GM10847 (cell line): ENCODE results near the gene EXD3.

Experiments
- POLR2A ChIP-seq: IDR thresholded peaks from 2 replicates; pipeline ENCODE4 v1.6.1; 2011; ENCODE audit not compliant: insufficient read length; ENCODE audit errors: extremely low read depth

Gene EXD3

DNA sequence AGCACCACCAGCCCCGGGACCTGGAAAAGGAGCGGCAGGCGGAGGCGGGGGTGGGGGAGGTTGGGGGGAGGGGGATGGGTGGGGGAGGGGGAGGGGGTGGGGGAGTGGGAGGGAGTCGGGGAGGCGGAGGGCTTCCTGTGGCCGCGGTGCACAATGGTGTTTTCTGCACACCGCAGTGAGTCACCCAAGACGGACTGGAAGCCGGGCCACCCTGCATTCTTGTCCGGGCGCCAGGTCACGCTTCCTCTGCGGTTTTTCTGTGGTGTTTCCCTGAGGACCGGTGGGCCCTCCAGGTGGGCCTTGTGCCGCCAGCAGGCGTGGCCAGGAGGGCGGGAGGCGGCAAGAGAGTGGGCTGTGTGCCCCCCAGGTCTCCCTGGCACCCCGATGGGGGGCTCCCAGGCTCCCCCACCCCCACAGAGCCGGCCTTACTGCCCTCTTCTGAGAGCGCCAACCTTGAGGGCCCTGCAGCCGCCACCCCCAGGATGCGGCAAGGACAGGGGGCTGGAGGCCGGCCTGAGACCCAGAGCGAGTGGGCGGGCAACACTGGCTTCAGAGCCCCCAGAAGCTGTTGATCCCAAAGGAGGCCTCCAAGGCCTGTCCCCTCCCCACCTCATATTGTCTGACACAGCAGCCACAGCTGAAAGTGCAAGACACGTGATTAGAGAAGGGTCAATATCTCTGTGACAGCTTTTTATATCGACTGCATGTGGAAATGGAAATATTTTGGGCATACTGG lies 11.1 kb downstream of the EXD3 start:
- no peak for TF ChIP-seq POLR2A

DNA sequence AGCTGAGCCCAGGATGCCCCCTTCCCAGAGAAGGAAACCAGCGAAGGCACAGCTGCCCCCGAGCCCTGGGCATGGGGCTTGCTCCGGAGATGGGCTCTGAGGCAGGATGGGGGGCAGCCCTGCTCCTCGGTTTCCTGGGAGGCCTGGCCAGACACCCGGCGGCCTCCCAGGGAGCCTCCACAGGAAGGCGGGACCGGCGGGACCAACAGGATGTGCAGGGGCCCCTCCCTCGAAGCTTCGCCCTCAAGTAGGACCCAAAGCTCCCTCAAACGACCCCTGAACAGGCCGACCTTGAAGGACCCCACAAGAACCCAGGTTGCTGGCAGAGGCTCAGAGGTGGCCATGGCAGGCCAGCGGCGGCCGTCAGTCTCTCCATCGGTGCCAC lies 11.7 kb downstream of the EXD3 start:
- TF ChIP-seq POLR2A, result no peak

DNA sequence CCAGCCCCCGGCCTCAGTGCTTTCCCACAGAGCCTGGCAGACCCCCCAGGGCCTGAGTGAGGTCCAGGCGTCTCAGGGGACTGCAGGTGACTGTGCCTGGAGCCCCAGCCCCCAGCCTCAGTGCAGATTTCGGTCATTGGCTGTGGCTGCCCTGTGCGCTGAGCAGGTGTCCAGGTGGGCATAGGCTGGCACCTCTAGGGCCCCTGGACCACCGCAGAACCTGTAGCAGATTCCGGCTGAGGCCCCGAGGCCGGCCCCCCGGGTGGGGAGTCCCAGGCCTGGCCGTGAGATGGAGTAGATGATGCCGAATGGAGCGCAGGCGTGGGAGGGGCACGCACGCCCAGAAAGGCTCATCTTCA lies 12.1 kb downstream of the EXD3 start:
- TF ChIP-seq POLR2A, result no peak

DNA sequence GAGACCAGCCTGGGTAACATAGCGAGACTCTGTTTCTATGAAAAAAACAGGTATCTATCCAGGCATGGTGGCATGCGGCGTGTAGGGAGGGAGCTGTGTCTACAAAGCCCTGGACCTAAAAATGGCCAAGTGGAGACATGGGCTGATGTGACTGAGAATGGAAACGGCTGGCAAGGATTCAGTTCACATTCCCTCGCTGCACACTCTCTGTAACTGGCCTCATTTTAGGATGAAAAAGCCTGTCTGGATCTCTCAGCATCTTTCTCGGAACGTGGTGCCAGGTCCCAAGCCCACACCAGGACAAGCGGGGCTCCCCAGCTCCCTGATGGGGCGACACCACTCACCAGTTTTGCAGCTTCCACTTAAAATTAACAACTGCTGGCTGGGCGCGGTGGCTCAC lies 13.4 kb downstream of the EXD3 start:
- TF ChIP-seq POLR2A, result no peak

DNA sequence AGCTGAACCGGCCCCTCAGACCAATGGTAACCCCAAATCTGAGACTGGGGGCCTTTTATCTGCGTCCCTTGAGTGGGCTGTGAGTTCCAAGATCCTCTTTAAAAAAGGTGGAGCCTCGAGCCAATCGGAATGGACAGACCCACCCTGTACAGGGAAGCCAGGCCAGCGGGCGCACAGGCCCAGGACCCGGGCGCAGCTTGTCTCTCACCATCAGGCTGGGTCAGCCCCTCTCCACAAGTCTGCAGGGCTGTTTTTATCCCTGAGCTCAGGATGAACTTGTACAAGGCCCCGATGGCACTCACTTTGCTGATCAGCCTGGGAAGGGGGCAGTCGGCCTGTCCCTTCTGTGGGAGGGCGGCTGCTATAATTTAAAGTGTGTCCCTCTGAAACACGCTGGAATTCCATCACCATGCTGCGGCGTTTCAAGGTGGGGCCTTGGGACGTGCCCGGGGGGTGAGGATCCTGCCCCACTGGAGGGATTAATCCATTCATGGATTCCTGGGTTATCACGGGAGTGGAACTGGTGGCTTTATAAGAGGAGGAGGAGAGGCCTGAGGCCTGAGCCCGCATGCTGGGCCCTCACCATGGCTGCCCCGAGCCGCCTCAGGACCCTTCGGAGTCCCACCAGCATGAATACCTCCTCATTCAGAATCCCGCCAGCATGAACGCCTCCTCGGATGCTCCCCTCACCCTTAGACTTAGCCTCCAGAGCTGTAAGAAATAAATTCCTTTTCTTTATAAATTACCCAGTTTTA lies 14.1 kb downstream of the EXD3 start:
- TF ChIP-seq POLR2A, result no peak

DNA sequence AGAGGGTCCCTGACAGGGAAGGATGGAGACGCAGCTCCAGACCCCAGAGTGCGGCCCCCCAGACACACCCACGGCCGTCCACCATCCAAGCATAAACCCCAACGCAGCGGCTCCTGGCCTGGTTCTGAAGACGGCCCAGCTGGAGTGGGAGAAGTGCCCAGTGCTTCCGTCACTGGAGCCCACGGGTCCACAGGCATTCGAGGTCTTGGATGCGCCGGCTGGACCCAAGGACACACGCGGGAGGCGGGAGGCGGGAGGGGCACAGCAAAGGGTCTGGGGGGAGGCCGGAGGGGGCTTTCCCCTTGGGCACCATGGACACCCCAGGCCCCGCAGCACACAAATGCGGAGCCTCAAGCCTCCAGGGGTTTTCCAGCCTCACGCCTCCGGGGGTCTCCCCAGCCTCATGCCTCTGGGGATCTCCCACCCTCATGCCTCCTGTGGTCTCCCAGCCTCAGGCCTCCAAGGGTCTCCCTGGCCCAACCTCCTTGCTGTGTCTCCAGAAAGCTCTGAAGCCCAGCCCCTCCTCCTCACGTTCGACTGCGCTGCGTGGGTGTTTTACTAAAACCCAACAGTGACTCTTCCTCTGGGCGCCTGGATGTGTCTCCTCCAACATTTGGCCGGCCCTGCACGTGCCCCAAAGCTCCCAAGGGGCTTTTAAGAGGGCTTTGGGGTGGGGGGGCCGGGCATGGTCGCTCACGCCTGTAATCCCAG lies 15.2 kb downstream of the EXD3 start:
- no peak for TF ChIP-seq POLR2A

DNA sequence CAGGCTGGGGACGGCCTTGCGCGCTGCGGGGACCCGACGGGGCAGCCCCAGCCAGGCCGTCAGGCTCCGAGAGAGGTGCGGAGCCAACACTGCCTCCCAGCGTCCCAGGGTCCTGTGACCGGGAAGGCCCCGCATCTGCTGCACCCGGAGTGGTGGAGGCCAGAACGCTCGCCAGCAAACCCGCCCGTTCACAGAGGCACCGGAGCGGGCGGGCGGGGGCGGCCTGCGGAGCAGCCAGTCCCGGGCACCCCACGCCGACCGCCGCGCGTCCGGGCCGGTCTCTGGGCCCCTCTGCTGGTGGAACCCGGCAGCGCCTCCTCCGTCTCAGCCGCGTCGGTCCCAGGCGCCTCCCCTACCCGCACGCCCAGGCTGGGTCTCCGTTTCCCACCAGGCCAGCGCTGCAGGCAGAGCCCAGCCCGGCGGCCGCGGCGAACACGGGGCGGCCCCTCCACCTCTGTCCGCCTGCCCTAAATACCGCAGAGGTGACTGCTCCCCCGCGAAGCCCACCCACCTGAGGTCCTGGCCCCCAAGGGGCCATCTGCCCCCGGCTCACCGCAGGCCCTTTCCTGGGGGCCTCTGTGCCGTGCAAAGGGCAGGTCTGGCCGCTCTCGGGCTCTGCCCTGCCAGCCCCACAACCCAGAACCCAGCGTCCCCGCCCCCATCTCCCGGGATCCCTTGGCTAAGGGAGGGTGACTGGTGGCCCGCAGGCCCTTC lies 15.9 kb downstream of the EXD3 start:
- no peak for TF ChIP-seq POLR2A

DNA sequence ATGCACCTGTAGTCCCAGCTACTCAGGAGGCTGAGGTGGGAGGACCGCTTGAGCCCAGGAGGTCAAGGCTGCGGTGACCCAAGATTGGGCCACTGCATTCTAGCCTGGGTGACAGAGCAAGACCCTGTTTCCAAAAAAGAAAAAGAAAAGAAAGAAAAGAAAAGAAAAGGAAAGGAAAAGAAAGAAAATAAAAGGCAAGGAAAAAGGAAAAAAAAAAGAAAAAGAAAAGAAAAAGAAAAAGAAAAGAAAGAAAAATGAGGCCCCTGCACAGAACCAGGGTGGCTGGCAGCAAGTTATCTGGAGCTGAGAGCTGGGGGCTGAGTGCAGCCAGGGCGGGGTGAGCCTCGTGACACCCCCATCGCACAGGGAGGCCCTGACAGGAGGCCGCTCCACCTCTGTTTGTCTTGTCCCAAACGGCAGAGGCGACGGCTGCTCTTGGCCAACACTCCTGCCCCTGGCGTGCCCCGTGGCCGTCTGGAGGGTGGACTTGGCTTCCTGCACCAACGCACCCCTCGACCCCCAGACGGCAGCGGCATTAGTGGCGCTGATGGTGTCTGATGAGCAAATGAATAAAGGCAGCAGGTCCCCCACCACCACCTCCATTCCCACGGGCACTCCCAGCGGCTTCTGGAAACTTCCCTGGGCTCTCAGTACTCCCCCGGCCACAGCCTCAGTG lies 16.7 kb downstream of the EXD3 start:
- no peak for TF ChIP-seq POLR2A

DNA sequence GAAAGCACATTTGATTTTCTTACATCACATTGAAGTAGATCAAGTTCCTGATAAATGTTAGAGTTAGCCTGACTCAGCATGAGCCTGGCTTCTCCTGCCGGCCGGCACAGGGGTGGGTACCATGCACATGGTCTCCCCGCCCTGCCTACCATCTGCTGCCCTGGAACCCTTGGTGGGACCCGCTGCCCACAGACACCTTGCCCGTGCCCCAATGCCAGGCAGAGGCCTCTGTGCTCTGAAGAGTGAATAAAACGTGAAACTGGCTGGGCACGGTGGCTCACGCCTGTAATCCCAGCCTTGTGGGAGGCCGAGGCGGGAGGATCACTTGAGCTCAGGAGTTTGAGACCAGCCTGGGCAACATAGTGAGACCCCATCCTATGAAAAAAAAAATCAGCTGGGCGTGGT lies 17.3 kb downstream of the EXD3 start:
- TF ChIP-seq POLR2A, result no peak

DNA sequence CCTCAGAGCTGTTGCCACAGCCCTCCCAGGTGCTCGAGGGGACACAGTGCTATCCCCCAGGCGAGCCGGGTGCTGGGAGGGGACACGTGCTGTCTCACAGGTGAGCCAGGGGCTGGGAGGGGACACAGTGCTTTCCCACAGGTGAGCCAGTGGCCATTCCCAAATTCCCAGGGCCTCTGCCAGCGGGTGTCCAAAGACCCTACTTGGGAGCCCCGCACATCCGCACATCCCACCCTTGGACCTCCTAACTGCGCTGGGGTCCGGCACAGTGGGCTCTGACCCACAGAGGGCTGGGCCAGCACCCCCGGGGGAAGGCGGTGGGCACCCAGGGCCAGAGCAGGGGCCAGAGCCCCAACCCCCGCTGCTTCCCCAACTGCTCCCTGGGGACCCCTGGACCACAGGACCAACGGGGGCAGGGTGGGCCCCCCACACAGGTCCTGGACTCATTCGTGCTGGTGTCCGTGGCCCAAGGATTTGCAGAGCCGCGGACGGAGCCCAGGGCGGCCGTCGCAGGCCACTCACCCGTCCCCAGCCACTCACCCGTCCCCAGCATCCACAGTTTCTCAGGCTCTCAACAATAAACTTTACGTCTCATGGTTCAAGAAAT lies 17.9 kb downstream of the EXD3 start:
- TF ChIP-seq POLR2A, result no peak

DNA sequence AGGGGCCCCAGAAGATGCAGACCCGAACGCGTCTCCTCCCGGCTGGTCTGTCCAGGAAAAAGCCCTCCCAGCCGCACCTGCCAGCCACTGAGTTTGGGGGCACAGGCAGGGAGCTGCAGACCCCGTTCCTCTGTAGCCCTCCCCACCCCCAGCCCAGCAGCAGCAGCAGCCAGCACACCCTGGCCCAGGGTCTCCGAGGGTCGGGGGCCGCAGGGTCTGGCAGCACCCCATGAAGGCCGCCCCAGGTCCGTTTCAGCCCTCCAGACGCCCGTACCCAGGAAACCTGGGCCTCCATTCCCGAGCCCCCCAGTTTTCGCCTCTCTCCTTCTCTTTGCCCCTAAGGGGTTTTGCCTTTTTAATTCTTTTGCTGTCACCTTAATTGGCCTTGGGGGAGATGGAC lies 19.7 kb downstream of the EXD3 start:
- TF ChIP-seq POLR2A, result no peak

DNA sequence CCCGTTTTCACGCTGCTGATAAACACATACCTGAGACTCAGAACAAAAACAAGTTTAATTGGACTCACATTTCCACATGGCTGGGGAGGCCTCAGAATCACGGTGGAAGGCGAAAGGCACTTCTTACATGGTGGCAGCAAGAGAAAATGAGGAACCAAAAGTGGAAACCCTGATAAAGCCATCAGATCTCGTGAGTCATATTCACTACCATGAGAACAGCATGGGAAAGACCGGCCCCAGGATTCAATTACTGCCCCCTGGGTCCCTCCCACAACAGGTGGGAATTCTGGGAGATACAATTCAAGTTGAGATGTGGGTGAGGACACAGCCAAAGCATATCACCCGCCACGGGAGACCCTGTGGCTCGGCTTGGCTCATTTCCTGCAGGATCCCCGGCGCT lies 20.2 kb downstream of the EXD3 start:
- no peak for TF ChIP-seq POLR2A

DNA sequence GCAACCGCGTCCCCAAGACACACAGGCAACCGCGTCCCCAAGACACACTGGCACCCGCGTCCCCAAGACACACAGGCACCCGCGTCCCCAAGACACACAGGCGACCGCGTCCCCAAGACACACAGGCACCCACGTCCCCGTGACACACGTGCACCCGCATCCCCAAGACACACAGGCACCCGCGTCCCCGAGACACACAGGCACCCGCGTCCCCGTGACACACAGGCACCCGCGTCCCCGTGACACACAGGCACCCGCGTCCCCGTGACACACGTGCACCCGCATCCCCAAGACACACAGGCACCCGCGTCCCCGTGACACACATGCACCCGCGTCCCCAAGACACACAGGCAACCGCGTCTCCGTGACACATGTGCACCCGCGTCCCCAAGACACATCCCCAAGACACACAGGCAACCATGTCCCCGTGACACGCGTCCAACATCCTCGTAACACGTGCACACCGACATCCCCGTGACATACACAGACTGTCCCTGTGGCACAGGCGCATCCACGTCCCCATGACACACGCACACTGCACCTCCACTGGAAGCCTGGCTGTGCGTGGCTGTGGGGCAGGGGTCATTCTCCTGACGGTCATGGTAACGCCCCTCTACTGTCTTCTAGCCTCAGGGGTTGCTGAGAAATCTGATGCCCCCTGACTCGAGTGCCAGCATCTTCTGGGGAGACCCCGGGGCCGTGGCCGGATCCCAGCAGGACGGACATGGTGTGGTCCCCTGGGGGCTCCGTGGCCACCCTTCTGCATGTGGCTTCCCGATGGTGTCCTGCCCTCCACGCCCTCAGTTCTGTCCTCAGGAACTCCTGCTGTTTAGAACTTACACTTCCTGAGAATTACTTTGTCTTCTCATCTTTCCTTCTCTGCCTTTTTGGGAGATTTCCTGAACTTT lies 24.1 kb downstream of the EXD3 start:
- TF ChIP-seq POLR2A, result no peak
